Pons (tissue), 1 donor: Measurements from ENCODE around the gene SLC4A7.

ENCODE experiments used
- DNase-seq: peaks from one replicate; pipeline ENCODE4 v3.0.0-alpha.2; 2016; ENCODE audit warnings: low spot score

The SLC4A7 gene

GRCh38 chr3:27325419-27325818 lies 158.8 kb downstream of the SLC4A7 start:
- no peak for DNase-seq

GRCh38 chr3:27324686-27325085 lies 159.5 kb downstream of the SLC4A7 start:
- DNase-seq, result no peak

DNA sequence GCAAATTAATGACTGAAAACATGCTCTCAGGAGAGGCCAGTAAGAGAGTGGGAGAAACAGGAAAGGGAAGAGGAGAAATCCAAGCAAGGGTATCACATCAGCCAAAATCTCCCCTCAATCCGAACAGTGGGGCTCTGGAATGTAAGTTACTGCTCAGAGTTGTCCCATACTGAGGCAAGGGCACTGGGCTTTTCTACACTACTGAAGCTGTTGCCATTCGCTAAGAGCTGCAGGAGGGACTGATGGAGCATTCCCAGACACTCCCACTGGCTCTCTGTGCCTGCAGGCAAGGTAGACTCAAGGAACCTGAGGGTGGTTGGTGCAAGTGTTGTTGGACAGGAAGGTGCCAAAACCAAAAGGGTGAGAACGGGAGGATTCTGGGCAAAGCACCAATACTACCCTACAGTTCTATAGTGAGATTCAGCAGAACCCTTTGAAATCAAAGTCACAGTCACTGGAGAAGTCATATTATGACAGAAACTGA lies 161.1 kb downstream of the SLC4A7 start:
- DNase-seq, result no peak
